H1 (cell line): Measurements from ENCODE around the gene MYMX. TPM values are rescaled to one million over a fixed set of nuclear protein-coding genes. Genes with fewer than 3 reads are reported as not detected.

Source experiments
- KDM4A ChIP-seq: IDR thresholded peaks from one replicate; pipeline ENCODE4 v1.7.1; 2012; ENCODE audit warnings: low read depth, mild to moderate bottlenecking, moderate library complexity, low read length, inconsistent platforms; ENCODE audit not compliant: severe bottlenecking
- SUZ12 ChIP-seq: fragments of 200-600 bp; sonication (generic); IDR thresholded peaks from 2 replicates; pipeline ENCODE4 v1.6.1; 2012; ENCODE audit warnings: mild to moderate bottlenecking, inconsistent platforms, low read length, moderate library complexity, mixed read lengths
- polyA plus RNA-seq, 7 experiments: library from polyadenylated mRNA; depleted of rRNA in 3 of 7; stranded (reverse) in 5 of 7; unstranded in 2 of 7; fragments of >200 nt in 5 of 7; fragments of 200-250 nt in 2 of 7; gene quantifications; 1 replicate in 5 of 7; 2 replicates in 1 of 7; 4 replicates in 1 of 7; pipeline versions ENCODE4 v1.2.1 to v1.2.3, GENCODE V29; 2011 to 2013; ENCODE audit warnings: missing spikeins in 2 of 7, mixed read lengths in 2 of 7
- total RNA-seq: library from RNA; stranded (reverse); fragmentation: NEBNext Ultra II Directional; extraction: Animal tissue kit (Norgen Biotek cat#: 25700); gene quantifications from 2 replicates; pipeline ENCODE4 v1.2.1, GENCODE V29; 2021

MYMX gene
- total and polyA plus RNA-seq, 2 of the 8 experiments (the other 6 are each of a cell fraction or from before 2014, with no cell fraction given) = 4.7 to 6.9 TPM

DNA sequence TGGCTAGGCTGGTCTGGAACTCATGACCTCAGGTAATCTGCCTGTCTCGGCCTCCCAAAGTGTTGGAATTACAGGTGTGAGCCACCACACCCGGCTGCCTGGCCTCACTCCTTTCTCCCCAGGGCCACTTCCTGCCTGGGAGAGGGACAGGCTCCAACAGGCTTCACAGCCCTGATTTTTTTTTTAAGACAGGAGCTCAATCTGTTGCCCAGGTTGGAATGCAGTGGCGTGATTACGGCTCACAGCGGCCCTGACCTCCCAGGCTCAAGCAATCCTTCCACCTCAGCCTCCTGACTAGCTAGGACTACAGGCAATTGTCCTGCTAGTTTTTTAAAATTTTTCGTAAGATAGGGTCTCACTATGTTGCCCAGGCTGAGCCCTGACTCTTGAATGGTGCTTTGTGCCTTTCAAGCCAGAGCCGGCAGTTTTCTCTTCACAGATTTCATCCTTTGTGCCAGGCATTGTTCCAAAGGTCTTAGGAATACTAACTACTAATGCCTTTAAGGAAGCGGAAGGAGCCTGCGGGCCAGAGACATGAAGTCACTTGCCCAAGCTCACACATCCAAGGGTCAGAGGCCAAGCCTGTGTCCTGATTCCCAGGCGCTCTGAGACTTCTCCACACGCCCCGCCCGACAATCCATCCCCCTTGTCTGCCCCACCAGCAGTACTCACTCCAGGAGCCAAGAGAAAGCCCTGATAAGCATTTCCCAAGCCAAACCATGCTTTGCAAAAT lies 38.9 kb upstream of the MYMX start (continued):
- TF ChIP-seq KDM4A (no peak), SUZ12 (no peak)
